NB4 (cell line): ENCODE results near the gene PRKG1.

Experiments
- CTCF ChIP-seq: IDR thresholded peaks from one replicate; pipeline ENCODE4 v1.5.1; 2012; ENCODE audit warnings: low read depth, low read length
- MYC ChIP-seq: IDR thresholded peaks from 2 replicates; pipeline ENCODE4 v1.6.1; 2011; ENCODE audit warnings: low read depth, low read length
- POLR2A ChIP-seq: IDR thresholded peaks from 2 replicates; pipeline ENCODE4 v1.6.1; 2011; ENCODE audit warnings: mild to moderate bottlenecking; ENCODE audit not compliant: insufficient read length; ENCODE audit errors: extremely low read depth
- TF ChIP-seq, protein P1 (sequence below): IDR thresholded peaks from 2 replicates; pipeline ENCODE4 v1.6.1; 2011; ENCODE audit warnings: low read depth, low read length

DNA sequence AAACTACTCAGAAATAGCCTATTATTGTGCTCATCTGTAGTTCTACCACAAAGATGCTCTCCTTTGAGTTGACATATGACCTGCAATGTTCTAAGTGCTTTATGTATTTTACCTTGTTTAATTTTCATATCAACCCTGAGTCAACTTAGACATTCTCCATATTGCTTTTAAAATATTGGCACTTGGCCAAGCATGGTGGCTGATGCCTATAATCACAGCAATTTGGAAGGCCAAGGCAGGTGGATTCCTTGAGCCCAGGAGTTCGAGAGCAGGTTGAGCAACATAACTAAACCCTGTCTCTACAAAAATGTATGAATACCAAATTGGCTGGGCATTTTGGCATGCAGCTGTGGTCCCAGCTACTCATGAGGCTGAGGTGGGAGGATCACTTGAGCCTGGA is 50.6 kb downstream of the PRKG1 start:
- no peak for TF ChIP-seq CTCF
- TF ChIP-seq, protein P1, sequence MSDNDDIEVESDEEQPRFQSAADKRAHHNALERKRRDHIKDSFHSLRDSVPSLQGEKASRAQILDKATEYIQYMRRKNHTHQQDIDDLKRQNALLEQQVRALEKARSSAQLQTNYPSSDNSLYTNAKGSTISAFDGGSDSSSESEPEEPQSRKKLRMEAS = no peak
- no peak for TF ChIP-seq POLR2A
- TF ChIP-seq MYC = no peak
